Measurements from ENCODE around the gene CIB4.

- TF ChIP-seq POLR2A (IDR thresholded peaks at IDR 0.05; ENCODE audit: low read length) (no peak), GATA1 (IDR thresholded peaks at IDR 0.05; ENCODE audit: low read depth, low read length) (no peak)
Observed at GRCh38 chr2:26584191-26584590, 57.0 kb downstream of the CIB4 start.
